Germinal center (tissue), 1 donor: ENCODE data around the gene HES3.

Source experiments
- DNase-seq: peaks from one replicate; pipeline ENCODE4 v3.0.0; 2012; ENCODE audit warnings: mixed read lengths, low spot score

The HES3 gene

GRCh38 chr1:6279613-6280383 is 35.8 kb downstream of the HES3 start:
- DNase-seq, result no peak

- no peak for DNase-seq
These were observed 36.9 kb downstream of the HES3 start for GRCh38 chr1:6280761-6281451.

- no peak for DNase-seq
These were observed 37.8 kb downstream of the HES3 start for GRCh38 chr1:6281511-6282402.

GRCh38 chr1:6282577-6283270 is 38.7 kb downstream of the HES3 start:
- no peak for DNase-seq

- no peak for DNase-seq
These were observed 41.4 kb downstream of the HES3 start for GRCh38 chr1:6285336-6285735.

GRCh38 chr1:6286266-6286665 is 42.3 kb downstream of the HES3 start:
- DNase-seq, result no peak

- no peak for DNase-seq
These were observed 43.0 kb downstream of the HES3 start for GRCh38 chr1:6287029-6287428.

- no peak for DNase-seq
These were observed 43.5 kb downstream of the HES3 start for GRCh38 chr1:6287431-6287886.

GRCh38 chr1:6288026-6288425 is 44.0 kb downstream of the HES3 start:
- DNase-seq, result no peak

GRCh38 chr1:6288665-6289064 is 44.7 kb downstream of the HES3 start:
- DNase-seq, result no peak

GRCh38 chr1:6292102-6292501 is 48.1 kb downstream of the HES3 start:
- DNase-seq, result no peak

GRCh38 chr1:6294080-6294889 is 50.3 kb downstream of the HES3 start:
- DNase-seq, result no peak

- no peak for DNase-seq
These were observed 51.0 kb downstream of the HES3 start for GRCh38 chr1:6294890-6295556.
